Naive thymus-derived CD4-positive, alpha-beta T cell (primary cell): ENCODE results near the gene CALU. TPM values are rescaled to one million over a fixed set of nuclear protein-coding genes. Genes with fewer than 3 reads are reported as not detected.
A peak's percentile ranks its signal among the peaks of the same experiment; 100 is the strongest.

ENCODE experiments used
- ATAC-seq: fragments of 150-1000 bp; cut with Tn5 transposase; 2 replicates; pipeline ENCODE4 v1.10.0; 2021; ENCODE audit warnings: mild to moderate bottlenecking, moderate library complexity
- CTCF ChIA-PET: fragments of 350-600 bp; sonication (Branson Sonifier 250); formaldehyde crosslinking; loops from one replicate; lab custom pipeline; 2021; ENCODE audit warnings: antibody characterized with exemption; lab: Charles Lee
- POLR2A ChIA-PET: fragments of 350-600 bp; sonication (Branson Sonifier 250); formaldehyde crosslinking; loops from one replicate; lab custom pipeline; 2021; ENCODE audit warnings: antibody characterized with exemption, inconsistent platforms; lab: Charles Lee
- DNase-seq, 9 donors: peaks; one replicate each; pipeline versions ENCODE4 v3.0.0 to v3.0.0-alpha.2; 2020 to 2022; ENCODE audit warnings: mixed read lengths in 1 of 9
- H3K27ac ChIP-seq: one replicate; pipeline ENCODE4 v1.7.0; 2013; ENCODE audit warnings: mild to moderate bottlenecking, low read depth, low read length, moderate library complexity
- H3K27me3 ChIP-seq, 2 donors: one replicate each; pipeline ENCODE4 v1.7.0; 2013; ENCODE audit warnings: low read length in 2 of 2, mild to moderate bottlenecking in 2 of 2, moderate library complexity in 2 of 2; ENCODE audit not compliant: control insufficient read depth in 2 of 2, insufficient read depth in 2 of 2
- H3K36me3 ChIP-seq, 3 experiments: 1 replicate in 2 of 3; 2 replicates in 1 of 3; pipeline ENCODE4 v1.7.0; 2013; ENCODE audit warnings: low read length in 3 of 3, mild to moderate bottlenecking in 3 of 3, moderate library complexity in 1 of 3; ENCODE audit not compliant: insufficient read depth in 3 of 3, control insufficient read depth in 2 of 3
- H3K4me1 ChIP-seq, 2 donors: one replicate each; pipeline ENCODE4 v1.7.0; 2013; ENCODE audit warnings: low read length in 2 of 2, mild to moderate bottlenecking in 2 of 2, moderate library complexity in 1 of 2; ENCODE audit not compliant: control insufficient read depth in 2 of 2, insufficient read depth in 2 of 2
- H3K4me3 ChIP-seq: 2 replicates; pipeline ENCODE4 v1.7.0; 2013; ENCODE audit warnings: mild to moderate bottlenecking, low read length
- H3K9me3 ChIP-seq, 3 experiments: 1 replicate in 2 of 3; 2 replicates in 1 of 3; pipeline ENCODE4 v1.7.0; 2013; ENCODE audit warnings: low read length in 3 of 3; ENCODE audit not compliant: control insufficient read depth in 2 of 3
- H3K27ac Mint-ChIP-seq, 9 donors: one replicate each; pipeline ENCODE4 v1.8.0; 2020 to 2022; ENCODE audit warnings: mixed read lengths in 9 of 9, mild to moderate bottlenecking in 8 of 9, moderate library complexity in 5 of 9, inconsistent platforms in 2 of 9
- H3K27me3 Mint-ChIP-seq, 5 donors: one replicate each; pipeline ENCODE4 v1.8.0; 2021 to 2022; ENCODE audit warnings: mixed read lengths in 5 of 5, mild to moderate bottlenecking in 1 of 5
- H3K36me3 Mint-ChIP-seq, 5 donors: one replicate each; pipeline ENCODE4 v1.8.0; 2020 to 2022; ENCODE audit warnings: mixed read lengths in 5 of 5, mild to moderate bottlenecking in 3 of 5, inconsistent platforms in 1 of 5
- H3K4me1 Mint-ChIP-seq, 7 donors: one replicate each; pipeline ENCODE4 v1.8.0; 2020 to 2022; ENCODE audit warnings: mixed read lengths in 7 of 7, mild to moderate bottlenecking in 3 of 7, inconsistent platforms in 1 of 7
- H3K4me3 Mint-ChIP-seq, 10 donors: one replicate each; pipeline ENCODE4 v1.8.0; 2020 to 2022; ENCODE audit warnings: mild to moderate bottlenecking in 10 of 10, mixed read lengths in 10 of 10, moderate library complexity in 6 of 10, inconsistent platforms in 2 of 10
- H3K9me3 Mint-ChIP-seq, 11 donors: one replicate each; pipeline ENCODE4 v1.8.0; 2020 to 2022; ENCODE audit warnings: mixed read lengths in 11 of 11, mild to moderate bottlenecking in 4 of 11, inconsistent platforms in 1 of 11, moderate library complexity in 1 of 11
- intact Hi-C, 2 donors: fragments of 100-400 bp; cut with micrococcal nuclease; formaldehyde crosslinking; loops; one replicate each; pipeline ENCODE4 v1.15.1; 2023
- polyA plus RNA-seq, 2 donors: library from polyadenylated mRNA; unstranded; fragments of 300-500 nt; fragmentation: Illumina TruSeq; gene quantifications; one replicate each; pipeline ENCODE4 v1.2.3, GENCODE V29; 2021
- total RNA-seq, 6 experiments: library from RNA in 5 of 6; stranded (reverse) in 5 of 6; gene quantifications; 1 replicate in 5 of 6; 2 replicates in 1 of 6; pipeline ENCODE4 v1.2.3 and lab custom pipeline; 2021 to 2026

The CALU gene
- total and polyA plus RNA-seq, 7 experiments from 2014 or later = 18.6 to 36.2 (median 22.2) TPM

DNA sequence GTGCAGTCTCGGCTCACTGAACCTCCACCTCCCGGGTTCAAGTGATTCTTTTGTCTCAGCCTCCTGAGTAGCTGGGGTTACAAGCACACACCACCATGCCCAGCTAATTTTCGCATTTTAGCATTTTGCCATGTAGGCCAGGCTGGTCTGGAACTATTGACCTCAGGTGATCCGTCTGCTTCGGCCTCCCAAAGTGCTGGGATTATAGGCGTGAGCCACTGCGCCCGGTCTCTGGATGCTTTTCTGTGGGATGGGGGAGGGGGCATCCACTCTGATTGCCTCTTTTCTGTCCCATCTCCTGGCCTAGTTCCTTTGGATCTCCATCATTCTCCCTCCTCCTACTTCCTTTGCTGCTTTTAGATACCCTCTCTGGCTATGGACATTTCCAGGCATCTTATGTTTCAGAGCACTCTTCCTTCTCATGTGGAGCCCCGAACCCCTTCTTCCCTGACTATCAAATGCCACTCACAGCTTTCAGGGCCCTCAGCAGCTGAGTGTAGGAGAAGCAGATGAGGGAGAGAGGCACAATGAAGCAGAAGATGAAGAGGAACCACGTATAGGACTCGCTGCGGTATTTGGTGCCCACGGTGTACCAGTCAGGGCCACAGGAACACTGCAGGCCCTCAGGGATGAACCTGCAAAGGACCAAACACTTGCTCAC lies 35.0 kb downstream of the CALU start:
- Histone ChIP-seq H3K4me1 (no peaks in the 10 kb centered on the region), H3K27ac (no peak overlapping the region), H3K27me3 (no peaks in the 10 kb centered on the region), H3K36me3 (peaks cover 4 to 27% (median 10%) of the 10 kb centered on the region in 3 experiments), H3K9me3 (no peaks in the 10 kb centered on the region), H3K4me3 (no peak overlapping the region)
- intact Hi-C loops = no loop called here
- H3K27me3 Mint-ChIP-seq = peaks cover 0 to 2% (median 0%) of the 10 kb centered on the region in 5 donors
- H3K36me3 Mint-ChIP-seq = peaks cover 17 to 54% (median 38%) of the 10 kb centered on the region in 5 donors
- POLR2A ChIA-PET = no interaction called here
- DNase-seq = no peak
- no peaks in the 10 kb centered on the region for H3K4me1 Mint-ChIP-seq
- no peak for ATAC-seq
- peaks cover 0 to 16% (median 10%) of the 10 kb centered on the region in 11 donors for H3K9me3 Mint-ChIP-seq
- H3K27ac Mint-ChIP-seq = peak overlapping the region in 1 of 9 donors; percentile 42
- CTCF ChIA-PET = no interaction called here
- no peak overlapping the region for H3K4me3 Mint-ChIP-seq

DNA sequence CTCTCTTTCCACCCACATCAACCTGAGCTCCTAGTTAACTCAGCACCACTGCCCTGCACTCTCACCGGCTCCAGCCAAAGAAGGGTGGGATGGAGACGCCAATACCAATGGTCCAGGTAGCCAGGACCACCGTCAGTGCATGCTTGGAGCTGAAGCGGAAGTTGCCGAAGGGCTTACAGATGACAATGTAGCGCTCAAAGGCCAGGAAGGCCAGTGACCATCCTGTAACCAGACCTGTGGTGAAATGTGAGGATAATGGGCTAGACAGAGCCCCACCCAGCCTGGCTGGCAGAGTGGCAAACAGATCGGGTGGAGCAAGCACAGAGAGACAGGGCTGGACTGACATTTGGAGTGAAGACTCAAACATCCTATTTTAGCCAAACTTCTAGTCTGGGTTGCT lies 35.8 kb downstream of the CALU start:
- POLR2A ChIA-PET = no interaction called here
- ATAC-seq (no peak), DNase-seq (no peak)
- Histone ChIP-seq H3K27me3 (no peaks in the 10 kb centered on the region), H3K4me1 (no peaks in the 10 kb centered on the region), H3K36me3 (peaks cover 0 to 20% (median 8%) of the 10 kb centered on the region in 3 experiments), H3K27ac (no peak overlapping the region), H3K9me3 (no peaks in the 10 kb centered on the region), H3K4me3 (no peak overlapping the region)
- Mint-ChIP-seq H3K36me3 (peaks cover 17 to 46% (median 30%) of the 10 kb centered on the region in 5 donors), H3K9me3 (peaks cover 0 to 16% (median 10%) of the 10 kb centered on the region in 11 donors), H3K27ac (no peak overlapping the region), H3K4me1 (no peaks in the 10 kb centered on the region), H3K27me3 (peaks cover 0 to 2% (median 0%) of the 10 kb centered on the region in 5 donors), H3K4me3 (no peak overlapping the region)
- intact Hi-C loops = no loop called here
- CTCF ChIA-PET = no interaction called here

DNA sequence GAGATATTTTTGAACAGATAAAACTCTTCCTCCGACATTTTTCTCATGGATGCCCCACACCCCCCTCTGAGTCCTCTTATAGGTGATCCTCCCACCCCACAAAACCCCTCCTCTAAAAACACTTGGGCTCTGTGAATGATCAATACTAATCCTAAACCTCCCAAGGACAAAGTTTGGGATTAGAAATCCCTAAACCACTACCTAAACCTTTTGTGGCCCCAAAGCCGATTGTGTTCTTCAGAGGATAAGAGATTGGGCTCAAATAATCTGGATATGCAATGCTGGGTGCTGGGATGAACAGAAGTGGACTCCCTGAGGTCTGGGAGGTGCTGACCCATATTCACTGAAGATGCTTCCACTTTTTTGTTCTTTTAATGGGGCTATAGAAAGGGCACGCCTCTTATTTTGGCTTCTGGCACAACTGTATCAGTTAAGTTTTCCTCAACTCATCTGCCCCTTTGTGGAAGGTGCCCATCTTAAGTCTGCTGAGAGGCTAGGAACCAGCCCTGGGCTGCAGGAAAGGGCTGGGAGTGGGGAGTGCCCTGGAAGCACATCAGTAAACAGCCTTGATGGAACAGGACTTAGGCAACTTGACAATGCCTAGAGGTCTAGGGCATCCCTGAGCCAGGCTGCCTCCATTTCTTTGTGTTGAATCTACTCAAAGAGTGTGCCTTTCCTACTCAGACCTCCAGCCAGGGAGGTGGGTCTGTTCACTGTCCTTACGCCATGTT lies 36.8 kb downstream of the CALU start, which contains the start of gene OPN1SW:
Gene OPN1SW (minus strand): TSS at position 51 of the 731 bp plus-strand sequence. CDS start 13 bp downstream, at position 38.
- H3K4me3 Mint-ChIP-seq = no peak within 1 kb of the TSS
- ChIA-PET CTCF (no interaction called here), POLR2A (no interaction called here)
- H3K36me3 Mint-ChIP-seq = peaks cover 16 to 38% (median 30%) of the 10 kb centered on the region in 5 donors
- H3K9me3 Mint-ChIP-seq = peaks cover 0 to 16% (median 10%) of the 10 kb centered on the region in 11 donors
- intact Hi-C loops = no loop called here
- Histone ChIP-seq H3K9me3 (no peaks in the 10 kb centered on the region), H3K4me1 (no peaks in the 10 kb centered on the region), H3K36me3 (peaks cover 0 to 12% (median 6%) of the 10 kb centered on the region in 3 experiments), H3K4me3 (no peak within 1 kb of the TSS), H3K27me3 (no peaks in the 10 kb centered on the region), H3K27ac (no peak within 1 kb of the TSS)
- ATAC-seq (no peak), DNase-seq (no peak)
- H3K27me3 Mint-ChIP-seq = peaks cover 0 to 2% (median 0%) of the 10 kb centered on the region in 5 donors
- no peaks in the 10 kb centered on the region for H3K4me1 Mint-ChIP-seq
- H3K27ac Mint-ChIP-seq = no peak within 1 kb of the TSS

DNA sequence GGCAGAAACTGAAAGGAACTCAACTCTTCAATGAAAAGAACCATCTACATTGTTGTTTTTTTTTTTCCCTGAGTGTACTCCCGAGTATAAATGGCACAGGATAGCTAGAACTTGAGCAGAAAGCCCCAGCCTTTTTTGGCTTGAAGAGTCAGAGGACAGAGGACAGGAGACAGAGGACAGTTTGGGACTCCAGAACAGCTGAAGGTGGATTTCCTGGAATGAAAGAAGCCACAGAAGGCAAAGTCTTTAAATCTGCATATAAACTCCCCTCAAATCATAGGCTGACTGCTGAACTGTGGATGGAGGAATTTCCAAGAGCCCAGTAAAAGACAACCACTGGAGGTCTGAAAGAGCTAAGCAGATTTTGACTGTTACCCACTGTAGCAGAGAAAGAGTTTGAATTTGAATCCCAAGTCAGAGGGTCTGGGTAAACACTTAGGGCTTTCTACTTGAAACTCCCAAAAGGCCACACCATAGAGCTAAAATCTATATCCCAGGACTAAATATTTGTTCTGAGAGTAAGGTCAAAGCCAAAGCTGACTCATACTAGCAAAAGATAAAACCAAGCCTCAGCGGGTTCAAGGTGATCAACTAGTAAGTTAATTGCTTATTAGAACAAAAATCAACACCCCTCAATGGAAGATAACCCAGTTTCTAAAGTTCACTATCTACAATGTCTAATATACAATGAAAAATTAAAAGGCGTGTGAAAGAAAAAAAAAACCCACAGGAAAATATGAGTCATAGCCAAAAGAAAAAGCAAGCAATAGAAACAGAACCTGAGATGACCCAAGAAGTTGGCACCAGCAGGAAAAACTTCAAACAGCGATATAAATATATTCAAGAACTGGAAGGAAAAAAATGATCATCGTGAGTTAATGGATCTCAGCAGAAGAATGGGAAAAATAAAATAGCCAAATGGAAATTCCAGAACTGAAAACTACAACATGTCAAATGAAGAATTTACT lies 38.3 kb downstream of the CALU start:
- DNase-seq (no peak), ATAC-seq (no peak)
- Mint-ChIP-seq H3K4me3 (no peak overlapping the region), H3K27ac (no peak overlapping the region), H3K9me3 (peaks cover 0 to 16% (median 10%) of the 10 kb centered on the region in 11 donors), H3K27me3 (peaks cover 0 to 2% (median 0%) of the 10 kb centered on the region in 5 donors), H3K36me3 (peaks cover 4 to 23% (median 21%) of the 10 kb centered on the region in 5 donors), H3K4me1 (no peaks in the 10 kb centered on the region)
- H3K4me3 ChIP-seq = no peak overlapping the region
- H3K9me3 ChIP-seq = no peaks in the 10 kb centered on the region
- no peaks in the 10 kb centered on the region for H3K4me1 ChIP-seq
- H3K36me3 ChIP-seq = peaks cover 0 to 8% (median 0%) of the 10 kb centered on the region in 3 experiments
- no peak overlapping the region for H3K27ac ChIP-seq
- intact Hi-C loops = no loop called here
- ChIA-PET CTCF (no interaction called here), POLR2A (no interaction called here)
- no peaks in the 10 kb centered on the region for H3K27me3 ChIP-seq

GRCh38 chr7:128778946-128779345 lies 39.8 kb downstream of the CALU start:
- Mint-ChIP-seq H3K27ac (no peak overlapping the region), H3K4me3 (no peak overlapping the region), H3K9me3 (peaks cover 0 to 16% (median 10%) of the 10 kb centered on the region in 11 donors), H3K36me3 (peaks cover 0 to 14% (median 9%) of the 10 kb centered on the region in 5 donors), H3K4me1 (no peaks in the 10 kb centered on the region), H3K27me3 (peaks cover 0 to 2% (median 0%) of the 10 kb centered on the region in 5 donors)
- ChIA-PET POLR2A (no interaction called here), CTCF (no interaction called here)
- Histone ChIP-seq H3K9me3 (no peaks in the 10 kb centered on the region), H3K4me3 (no peak overlapping the region), H3K36me3 (peaks cover 0 to 8% (median 0%) of the 10 kb centered on the region in 3 experiments), H3K27me3 (no peaks in the 10 kb centered on the region), H3K4me1 (no peaks in the 10 kb centered on the region), H3K27ac (no peak overlapping the region)
- ATAC-seq (no peak), DNase-seq (no peak)
- intact Hi-C loops = no loop called here

- no peak for DNase-seq
- no peak for ATAC-seq
- no peaks in the 10 kb centered on the region for H3K9me3 ChIP-seq
- H3K27me3 ChIP-seq = no peaks in the 10 kb centered on the region
- Mint-ChIP-seq H3K27me3 (peaks cover 0 to 13% (median 0%) of the 10 kb centered on the region in 5 donors), H3K4me3 (no peak overlapping the region), H3K36me3 (peaks cover 0 to 5% (median 0%) of the 10 kb centered on the region in 5 donors), H3K27ac (no peak overlapping the region), H3K9me3 (peaks cover 0 to 16% (median 10%) of the 10 kb centered on the region in 11 donors), H3K4me1 (no peaks in the 10 kb centered on the region)
- H3K27ac ChIP-seq = no peak overlapping the region
- intact Hi-C loops = no loop called here
- CTCF ChIA-PET = no interaction called here
- POLR2A ChIA-PET = interaction anchor here (0.8 to 1.2 kb wide), 2 partner anchors 10 to 11 kb away, joined by 4 to 5 read pairs; no protein-coding TSS in a partner anchor
- no peak overlapping the region for H3K4me3 ChIP-seq
- no peaks in the 10 kb centered on the region for H3K4me1 ChIP-seq
- H3K36me3 ChIP-seq = no peaks in the 10 kb centered on the region
Measured at GRCh38 chr7:128781126-128781525, 42.0 kb downstream of the CALU start.
